B cell (primary cell): ENCODE data around the gene ZDHHC21.

Experiments
- CTCF ChIP-seq: fragments of 200-600 bp; IDR thresholded peaks from one replicate; pipeline ENCODE4 v1.8.0; 2022; ENCODE audit warnings: antibody characterized with exemption, mild to moderate bottlenecking
- EZH2 ChIP-seq: IDR thresholded peaks from 2 replicates; pipeline ENCODE4 v1.6.1; 2012; ENCODE audit warnings: borderline replicate concordance, low read depth, mild to moderate bottlenecking, moderate library complexity, low read length; ENCODE audit not compliant: insufficient read depth, poor library complexity, severe bottlenecking

- TF ChIP-seq CTCF (no peak), EZH2 (no peak)
These were observed 119.1 kb downstream of the ZDHHC21 start for GRCh38 chr9:14574173-14574572.
